Keratinocyte (primary cell): ENCODE results near the gene VPS26C.

ENCODE experiments used
- CTCF ChIP-seq, 3 experiments: IDR thresholded peaks in 1 of 3; conservative IDR thresholded peaks in 1 of 3; optimal IDR thresholded peaks in 1 of 3; 2 replicates in 2 of 3; 3 replicates in 1 of 3; pipeline versions ENCODE3 to v1.5.1; 2011; ENCODE audit warnings: low read length in 3 of 3, mild to moderate bottlenecking in 3 of 3, moderate library complexity in 2 of 3, control low read depth in 1 of 3, inconsistent platforms in 1 of 3; ENCODE audit not compliant: insufficient read depth in 2 of 3; ENCODE audit errors: extremely low read depth in 1 of 3
- EZH2 ChIP-seq: IDR thresholded peaks from one replicate; pipeline ENCODE4 v1.6.1; 2012; ENCODE audit warnings: inconsistent platforms, mild to moderate bottlenecking, low read length, moderate library complexity

- TF ChIP-seq CTCF (optimal IDR thresholded peaks at IDR 0.05 in 1 of 3, IDR thresholded peaks at IDR 0.05 in 1 of 3, conservative IDR thresholded peaks at IDR 0.05 in 1 of 3; ENCODE audit: extremely low read depth in 1 of 3, insufficient read depth in 2 of 3, low read length in 3 of 3) (no peak), EZH2 (no peak)
Measured at GRCh38 chr21:37196847-37197246, 70.3 kb downstream of the VPS26C start.
